HUES48 (cell line): ENCODE data around the gene NFE2L2.

Experiments
- H3K27ac ChIP-seq: one replicate; pipeline ENCODE4 v1.7.0; 2013; ENCODE audit warnings: low read depth, low read length, inconsistent platforms
- H3K27me3 ChIP-seq: 2 replicates; pipeline ENCODE4 v1.6.1; 2013; ENCODE audit warnings: mild to moderate bottlenecking, low read length; ENCODE audit not compliant: control insufficient read depth, insufficient read depth
- H3K36me3 ChIP-seq: 2 replicates; pipeline ENCODE4 v1.6.1; 2013; ENCODE audit warnings: low read length; ENCODE audit not compliant: control insufficient read depth, insufficient read depth
- H3K4me1 ChIP-seq: 2 replicates; pipeline ENCODE4 v1.6.1; 2013; ENCODE audit warnings: mild to moderate bottlenecking, low read length; ENCODE audit not compliant: control insufficient read depth, insufficient read depth
- H3K4me3 ChIP-seq: 2 replicates; pipeline ENCODE4 v1.5.1; 2013; ENCODE audit warnings: mild to moderate bottlenecking, low read depth, low read length
- H3K9ac ChIP-seq: 2 replicates; pipeline ENCODE4 v1.6.1; 2013; ENCODE audit warnings: mild to moderate bottlenecking, low read depth, low read length, moderate library complexity
- H3K9me3 ChIP-seq: 2 replicates; pipeline ENCODE4 v1.6.1; 2013; ENCODE audit warnings: low read length; ENCODE audit not compliant: control insufficient read depth, insufficient read depth

NFE2L2 gene

GRCh38 chr2:177264209-177264692 is 276 bp downstream of the NFE2L2 start:
- peak overlapping the region; percentile 85 for H3K4me3 ChIP-seq
- H3K36me3 ChIP-seq = no peaks in the 10 kb centered on the region; the same call in 1 of the 2 replicates
- no peaks in the 10 kb centered on the region for H3K27me3 ChIP-seq
- H3K9ac ChIP-seq = peak overlapping the region; percentile 93
- H3K27ac ChIP-seq = peak overlapping the region; percentile 97
- H3K4me1 ChIP-seq = peaks cover 30% of the 10 kb centered on the region
- H3K9me3 ChIP-seq = no peaks in the 10 kb centered on the region

- Histone ChIP-seq H3K9me3 (peaks cover 3% of the 10 kb centered on the region; the same call in 1 of the 2 replicates), H3K4me1 (peaks cover 30% of the 10 kb centered on the region), H3K36me3 (no peaks in the 10 kb centered on the region; the same call in 1 of the 2 replicates), H3K9ac (peak overlapping the region; percentile 93), H3K27ac (peak overlapping the region; percentile 97), H3K4me3 (peak overlapping the region; percentile 85), H3K27me3 (no peaks in the 10 kb centered on the region)
Observed at GRCh38 chr2:177263451-177264208, 897 bp downstream of the NFE2L2 start.

GRCh38 chr2:177262958-177263450 is 1.5 kb downstream of the NFE2L2 start:
- peak overlapping the region; percentile 97 for H3K27ac ChIP-seq

GRCh38 chr2:177262092-177262491 is 2.4 kb downstream of the NFE2L2 start:
- Histone ChIP-seq H3K27me3 (no peaks in the 10 kb centered on the region), H3K4me3 (peak overlapping the region; percentile 85), H3K9me3 (peaks cover 13% of the 10 kb centered on the region), H3K36me3 (no peaks in the 10 kb centered on the region; the same call in 1 of the 2 replicates), H3K4me1 (peaks cover 32% of the 10 kb centered on the region), H3K27ac (no peak overlapping the region), H3K9ac (no peak overlapping the region)

More at GRCh38 chr2:177262958-177263450, 1.5 kb downstream of the NFE2L2 start:
- peak overlapping the region; percentile 93 for H3K9ac ChIP-seq
- H3K27me3 ChIP-seq = no peaks in the 10 kb centered on the region
- peaks cover 30% of the 10 kb centered on the region for H3K4me1 ChIP-seq
- no peaks in the 10 kb centered on the region; the same call in 1 of the 2 replicates for H3K36me3 ChIP-seq
- H3K4me3 ChIP-seq = peak overlapping the region; percentile 85
- H3K9me3 ChIP-seq = peaks cover 7% of the 10 kb centered on the region

GRCh38 chr2:177261116-177262060 is 3.1 kb downstream of the NFE2L2 start:
- Histone ChIP-seq H3K27me3 (no peaks in the 10 kb centered on the region), H3K4me3 (peak overlapping the region; percentile 85), H3K4me1 (peaks cover 33% of the 10 kb centered on the region), H3K9ac (no peak overlapping the region), H3K36me3 (no peaks in the 10 kb centered on the region; the same call in 1 of the 2 replicates), H3K27ac (no peak overlapping the region), H3K9me3 (peaks cover 13% of the 10 kb centered on the region)

GRCh38 chr2:177260379-177260778 is 4.1 kb downstream of the NFE2L2 start:
- Histone ChIP-seq H3K9ac (no peak overlapping the region), H3K36me3 (no peaks in the 10 kb centered on the region; the same call in 1 of the 2 replicates), H3K27me3 (no peaks in the 10 kb centered on the region), H3K9me3 (peaks cover 13% of the 10 kb centered on the region), H3K4me1 (peaks cover 32% of the 10 kb centered on the region), H3K27ac (no peak overlapping the region), H3K4me3 (no peak overlapping the region)

GRCh38 chr2:177258059-177258458 is 6.5 kb downstream of the NFE2L2 start:
- Histone ChIP-seq H3K4me3 (no peak overlapping the region), H3K27me3 (no peaks in the 10 kb centered on the region), H3K27ac (no peak overlapping the region), H3K4me1 (peaks cover 52% of the 10 kb centered on the region), H3K9me3 (peaks cover 13% of the 10 kb centered on the region), H3K36me3 (peaks cover 5% of the 10 kb centered on the region), H3K9ac (no peak overlapping the region)

GRCh38 chr2:177257471-177257870 is 7.1 kb downstream of the NFE2L2 start:
- Histone ChIP-seq H3K36me3 (peaks cover 5% of the 10 kb centered on the region), H3K4me1 (peaks cover 55% of the 10 kb centered on the region), H3K27me3 (no peaks in the 10 kb centered on the region), H3K27ac (no peak overlapping the region), H3K9me3 (peaks cover 13% of the 10 kb centered on the region), H3K9ac (no peak overlapping the region), H3K4me3 (no peak overlapping the region)

GRCh38 chr2:177256695-177257094 is 7.8 kb downstream of the NFE2L2 start:
- no peak overlapping the region for H3K9ac ChIP-seq
- H3K36me3 ChIP-seq = peaks cover 5% of the 10 kb centered on the region
- peaks cover 47% of the 10 kb centered on the region for H3K4me1 ChIP-seq
- H3K27me3 ChIP-seq = no peaks in the 10 kb centered on the region
- H3K9me3 ChIP-seq = peaks cover 13% of the 10 kb centered on the region
- no peak overlapping the region for H3K27ac ChIP-seq
- no peak overlapping the region for H3K4me3 ChIP-seq

- peaks cover 13% of the 10 kb centered on the region for H3K9me3 ChIP-seq
- peaks cover 41% of the 10 kb centered on the region for H3K4me1 ChIP-seq
- H3K4me3 ChIP-seq = no peak overlapping the region
- no peak overlapping the region for H3K9ac ChIP-seq
- H3K27ac ChIP-seq = no peak overlapping the region
- no peaks in the 10 kb centered on the region for H3K27me3 ChIP-seq
- peaks cover 5% of the 10 kb centered on the region for H3K36me3 ChIP-seq
Observed at GRCh38 chr2:177256026-177256425, 8.5 kb downstream of the NFE2L2 start.
